ENCODE results near the gene UGT3A2.
A peak's percentile ranks its signal among the peaks of the same experiment; 100 is the strongest.

UGT3A2 gene

DNA sequence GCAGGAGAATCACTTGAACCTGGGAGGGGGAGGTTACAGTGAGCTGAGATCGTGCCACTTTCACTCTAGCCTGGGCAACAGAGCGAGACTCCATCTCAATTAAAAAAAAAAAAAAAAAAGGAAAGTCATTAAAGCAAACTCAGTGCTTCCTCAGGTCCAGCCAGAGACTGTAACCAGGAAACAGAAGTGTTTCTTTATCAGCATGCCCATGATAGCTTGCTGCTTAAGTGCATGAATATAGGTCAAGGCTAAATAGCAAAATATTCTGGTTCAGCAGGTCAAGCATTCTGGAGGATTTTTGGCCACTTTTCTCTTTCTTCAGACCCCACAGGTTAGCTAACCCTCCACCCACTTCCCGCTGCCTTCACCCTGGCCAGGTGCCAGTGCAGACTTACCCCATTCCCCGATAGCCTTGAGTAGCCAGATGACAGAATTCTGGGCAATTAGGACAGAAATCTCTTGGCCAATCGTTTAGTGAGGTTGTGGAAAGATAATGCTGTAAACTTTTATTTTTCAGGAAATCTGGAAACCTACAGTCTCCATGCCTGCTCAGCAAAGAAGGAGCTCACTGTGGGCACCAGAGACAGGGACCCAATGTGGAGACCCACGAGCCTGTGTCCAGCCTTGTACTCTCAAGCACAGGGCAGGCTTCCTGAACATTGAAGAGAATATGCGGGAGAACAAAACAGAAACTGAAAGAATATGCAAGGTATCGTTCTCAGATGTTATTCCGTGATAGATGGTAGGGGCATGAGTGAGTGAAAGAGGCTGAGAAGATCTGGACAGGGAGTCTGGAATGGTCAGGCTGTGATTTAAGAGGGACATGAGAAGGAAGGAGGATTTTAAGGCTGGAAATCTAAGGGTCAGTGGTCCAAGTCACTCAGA, 4.2 kb upstream of the UGT3A2 start:
- DNase-seq, result no peak
- Mint-ChIP-seq H3K9me3 (no peaks in the 10 kb centered on the region), H3K27me3 (ENCODE audit: low read depth, poor library complexity) (peaks cover 43% of the 10 kb centered on the region)

DNA sequence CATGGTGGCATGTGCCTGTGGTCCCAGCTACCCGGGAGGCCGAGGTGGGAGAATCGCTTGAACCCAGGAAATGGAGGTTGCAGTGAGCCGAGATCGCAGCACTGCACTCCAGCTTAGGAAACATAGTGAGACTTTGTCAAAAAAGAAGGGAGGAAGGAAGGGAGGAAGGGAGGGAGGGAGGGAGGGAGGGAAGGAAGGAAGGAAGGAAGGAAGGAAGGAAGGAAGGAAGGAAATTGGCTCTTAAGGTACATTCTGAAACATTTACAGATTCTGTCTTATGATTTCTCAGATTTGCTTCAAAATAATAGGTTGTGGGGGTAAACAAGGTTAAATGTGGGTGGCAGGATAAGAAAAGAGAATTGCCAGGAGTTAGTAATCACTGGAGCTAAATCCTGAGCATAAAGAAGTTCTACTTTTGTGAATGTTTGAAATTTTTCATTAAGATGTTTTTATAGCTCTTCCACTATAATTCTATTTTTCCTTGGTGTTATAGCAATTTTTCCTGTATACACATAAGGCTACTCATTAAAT, 2.1 kb upstream of the UGT3A2 start:
- peaks cover 44% of the 10 kb centered on the region for H3K27me3 Mint-ChIP-seq (ENCODE audit: low read depth, poor library complexity)
- H3K4me3 Mint-ChIP-seq, result no peak overlapping the region
- no peaks in the 10 kb centered on the region for H3K36me3 Mint-ChIP-seq (ENCODE audit: low read depth)
- peaks cover 18% of the 10 kb centered on the region for H3K4me1 Mint-ChIP-seq
- no peak for TF ChIP-seq CTCF (IDR thresholded peaks at IDR 0.05)
- no peak overlapping the region for H3K27ac Mint-ChIP-seq
- no peaks in the 10 kb centered on the region for H3K9me3 Mint-ChIP-seq
- DNase-seq, result no peak

More for the DNA sequence above, 4.2 kb upstream of the UGT3A2 start:
- Mint-ChIP-seq H3K27ac (no peak overlapping the region), H3K36me3 (ENCODE audit: low read depth) (no peaks in the 10 kb centered on the region), H3K4me1 (peaks cover 17% of the 10 kb centered on the region), H3K4me3 (no peak overlapping the region)
- no peak for TF ChIP-seq CTCF (IDR thresholded peaks at IDR 0.05)

DNA sequence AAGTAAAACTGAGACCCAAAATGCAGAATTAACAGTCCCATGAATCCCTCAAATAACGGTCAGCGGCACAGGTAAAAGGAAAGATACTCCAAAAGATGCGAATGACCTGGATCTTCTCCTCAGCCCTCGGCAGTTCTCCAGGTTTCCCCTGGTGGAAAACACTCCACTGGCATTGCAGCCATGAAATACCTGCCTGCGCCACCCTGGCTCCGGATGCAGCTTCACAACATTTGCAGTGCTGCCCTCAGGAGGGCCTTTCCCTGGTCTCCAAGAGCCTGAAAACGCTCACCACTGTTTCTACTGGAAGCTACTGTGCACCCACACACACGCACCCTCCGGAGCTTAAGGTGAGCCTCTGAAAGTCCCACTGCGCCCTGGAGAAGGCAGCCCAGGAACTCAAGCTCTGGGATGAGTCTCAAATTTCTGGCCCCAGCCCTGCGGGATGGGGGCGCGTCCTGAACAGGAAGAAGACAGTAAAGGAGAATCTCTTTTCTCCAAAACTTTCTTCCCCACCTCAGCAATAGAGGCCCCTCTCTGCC, 612 bp downstream of the UGT3A2 start:
- Mint-ChIP-seq H3K27me3 (ENCODE audit: low read depth, poor library complexity) (peaks cover 32% of the 10 kb centered on the region), H3K9me3 (no peaks in the 10 kb centered on the region), H3K4me1 (peaks cover 18% of the 10 kb centered on the region), H3K27ac (no peak overlapping the region), H3K36me3 (ENCODE audit: low read depth) (no peaks in the 10 kb centered on the region), H3K4me3 (peak overlapping the region; percentile 82)
- no peak for TF ChIP-seq CTCF (IDR thresholded peaks at IDR 0.05)
- no peak for DNase-seq

- no peaks in the 10 kb centered on the region for H3K36me3 Mint-ChIP-seq (ENCODE audit: low read depth)
- H3K4me3 Mint-ChIP-seq, result no peak overlapping the region
- no peak for DNase-seq
- peaks cover 9% of the 10 kb centered on the region for H3K27me3 Mint-ChIP-seq (ENCODE audit: low read depth, poor library complexity)
- H3K9me3 Mint-ChIP-seq, result no peaks in the 10 kb centered on the region
- peaks cover 4% of the 10 kb centered on the region for H3K4me1 Mint-ChIP-seq
- no peak overlapping the region for H3K27ac Mint-ChIP-seq
- no peak for TF ChIP-seq CTCF (IDR thresholded peaks at IDR 0.05)
Observed at GRCh38 chr5:36060420-36060887, 6.2 kb downstream of the UGT3A2 start.

DNA sequence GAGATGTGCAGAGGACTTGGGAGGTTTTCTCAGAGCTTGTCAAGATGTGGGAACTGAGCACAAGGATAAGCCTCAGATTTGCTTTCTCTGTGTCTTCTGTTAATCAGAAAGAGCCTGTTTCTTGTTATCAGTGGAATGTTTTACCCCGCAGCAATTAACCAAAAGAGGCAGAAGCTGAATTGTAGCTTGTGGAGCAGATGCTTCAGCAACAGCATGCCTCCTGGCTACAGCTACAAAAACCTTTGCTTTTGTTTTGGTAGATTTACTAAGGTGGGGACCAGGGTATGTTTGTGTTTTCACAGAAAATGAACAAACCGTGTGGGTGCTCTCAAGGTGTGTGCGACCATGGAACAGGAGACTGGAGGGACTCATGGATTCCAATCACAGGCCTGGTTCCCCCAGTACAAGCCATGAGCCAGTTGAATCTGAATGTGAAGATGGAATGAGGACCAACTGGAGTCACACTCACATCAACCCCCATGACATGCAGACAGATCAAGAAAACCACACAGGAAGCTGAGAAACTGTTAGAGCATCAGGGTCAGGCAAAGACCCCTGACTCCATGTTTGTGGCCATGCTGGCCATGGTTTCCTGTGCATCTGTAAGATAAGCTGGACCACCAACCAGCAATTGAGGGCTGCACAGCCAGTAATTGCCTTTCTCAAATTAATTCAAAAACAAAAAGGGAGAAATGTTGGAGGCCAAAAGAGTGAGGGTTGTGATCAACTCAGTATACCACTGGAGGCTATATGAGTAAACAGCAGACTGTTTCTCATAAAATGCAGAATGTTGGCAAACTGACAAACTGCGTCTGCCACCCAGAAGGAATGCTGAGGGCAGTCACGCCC, 6.9 kb downstream of the UGT3A2 start:
- H3K9me3 Mint-ChIP-seq, result no peaks in the 10 kb centered on the region
- H3K4me1 Mint-ChIP-seq, result peaks cover 4% of the 10 kb centered on the region
- TF ChIP-seq CTCF (IDR thresholded peaks at IDR 0.05), result no peak
- peaks cover 10% of the 10 kb centered on the region for H3K27me3 Mint-ChIP-seq (ENCODE audit: low read depth, poor library complexity)
- H3K27ac Mint-ChIP-seq, result no peak overlapping the region
- no peak overlapping the region for H3K4me3 Mint-ChIP-seq
- H3K36me3 Mint-ChIP-seq (ENCODE audit: low read depth), result no peaks in the 10 kb centered on the region
- DNase-seq, result no peak

Data from nephron progenitor cell (in vitro differentiated cells).